Activated CD4-positive, alpha-beta T cell treated with anti-CD3 and anti-CD28 coated beads for 24 hours (primary cell): Measurements from ENCODE around the gene GAD2.
"Not testable (repeated sequence)": the region's sequence is repeated elsewhere in the genome, so short reads cannot be mapped to it uniquely, and the experiment has no call there.

Experiments used
- DNase-seq, 2 donors: peaks; one replicate each; pipeline ENCODE4 v3.0.0-alpha.2; 2020; ENCODE audit warnings: low read depth in 2 of 2

The GAD2 gene

GRCh38 chr10:26318672-26319071 is 102.1 kb downstream of the GAD2 start:
- DNase-seq: no peak

GRCh38 chr10:26323219-26323618 is 106.6 kb downstream of the GAD2 start:
- no peak for DNase-seq

DNA sequence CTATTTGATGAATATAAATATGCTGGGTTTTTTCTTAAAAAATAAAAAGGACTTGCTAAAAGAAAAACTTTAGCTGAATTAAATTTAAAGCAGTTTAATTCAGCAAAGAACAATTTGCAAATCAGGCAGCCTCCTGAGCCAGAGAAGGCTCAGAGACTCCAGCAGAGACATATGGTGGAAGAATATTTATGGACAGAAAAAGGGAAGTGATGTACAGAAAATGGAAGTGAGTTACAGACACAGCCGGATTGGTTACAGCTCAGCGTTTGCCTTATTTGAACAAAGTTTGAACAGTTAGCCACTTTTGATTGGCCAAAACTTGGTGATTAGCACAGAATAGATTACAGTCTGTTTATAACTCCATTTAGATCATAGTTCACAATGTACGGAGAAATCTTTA is 110.3 kb downstream of the GAD2 start:
- DNase-seq: no peak

DNA sequence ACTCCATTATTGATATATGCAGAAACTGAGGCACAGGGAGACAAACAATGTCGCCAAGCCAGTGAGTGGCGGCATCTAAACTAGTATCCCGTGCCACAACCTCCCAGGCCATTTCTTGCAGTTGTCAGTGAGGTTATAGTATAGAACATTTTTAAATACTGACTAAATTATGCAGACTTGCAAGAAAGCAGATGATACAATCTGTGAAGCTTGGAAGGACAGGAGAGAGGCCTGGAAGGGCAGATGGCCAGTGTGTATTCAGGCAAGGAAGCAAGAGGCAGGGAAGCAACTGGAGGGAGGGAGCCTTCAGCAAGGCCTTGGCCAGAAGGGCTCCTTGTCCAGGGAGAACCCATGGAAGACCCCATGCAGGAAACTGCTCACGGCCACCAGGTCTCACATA is 111.2 kb downstream of the GAD2 start:
- DNase-seq: no peak

- DNase-seq: no peak
Measured at GRCh38 chr10:26331371-26331770, 114.8 kb downstream of the GAD2 start.

DNA sequence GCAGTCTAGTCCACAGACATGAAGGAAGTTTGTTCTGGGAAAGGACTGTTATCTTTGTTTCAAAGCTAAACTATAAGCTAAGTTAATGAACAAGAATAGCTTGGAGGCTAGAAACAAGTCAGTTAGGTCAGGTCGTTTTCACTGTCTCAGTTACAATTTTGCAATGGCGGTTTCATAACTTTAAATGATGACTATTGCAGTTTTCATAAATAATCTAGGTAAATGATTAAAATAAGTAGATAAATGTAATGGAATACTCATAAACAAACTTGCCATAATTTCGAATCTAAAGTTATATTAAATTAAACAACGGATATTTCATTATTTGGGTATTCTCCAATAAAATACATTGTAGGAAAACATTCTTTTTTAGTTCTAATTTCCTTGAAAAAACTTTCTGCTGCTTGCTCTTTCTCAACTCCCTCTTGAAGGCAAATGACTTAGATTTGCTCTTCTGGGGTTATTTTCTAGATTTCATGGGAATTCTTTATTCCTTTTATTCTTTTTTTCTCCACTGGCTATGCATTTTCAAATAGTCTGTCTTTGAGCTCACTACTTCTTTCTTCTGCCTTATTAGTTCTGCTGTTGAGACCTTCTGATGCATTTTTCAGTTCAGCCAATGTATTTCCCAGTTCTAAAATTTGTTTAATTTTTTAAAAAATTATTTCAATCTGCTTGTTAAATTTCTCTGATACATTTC is 117.8 kb downstream of the GAD2 start:
- no peak for DNase-seq

DNA sequence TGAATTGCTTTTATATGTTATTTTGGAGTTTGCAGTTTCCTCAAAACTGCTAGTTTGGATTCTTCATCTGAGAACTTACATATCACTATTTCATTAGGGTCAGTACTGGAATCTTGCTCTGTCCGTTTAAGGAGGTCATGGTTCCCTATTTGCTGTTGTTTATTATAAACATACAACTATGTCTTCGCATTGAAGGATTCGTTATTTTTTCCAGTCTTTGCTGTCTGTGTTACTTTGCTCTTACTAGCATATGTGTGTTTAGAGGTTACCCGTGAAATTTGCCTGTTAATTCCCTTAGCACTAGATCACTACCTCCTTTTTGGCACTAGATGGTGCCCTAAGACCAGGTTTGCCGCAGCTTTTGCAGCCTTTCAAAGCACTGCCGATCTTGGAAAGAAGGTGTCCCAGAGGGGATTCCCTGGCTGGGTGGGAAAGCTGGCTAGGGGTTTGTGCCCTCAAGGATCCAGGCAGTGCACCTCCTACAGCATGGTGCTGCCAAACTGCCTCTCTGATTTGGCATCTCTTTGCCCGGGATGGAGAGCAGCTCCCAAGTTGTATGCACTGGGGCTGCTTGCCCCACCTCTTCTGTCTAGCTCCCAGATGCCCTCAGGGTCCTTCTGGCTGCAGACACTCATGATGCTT is 118.5 kb downstream of the GAD2 start:
- peak; percentile 29 to 46 for DNase-seq

- no peak for DNase-seq
Measured at GRCh38 chr10:26335574-26336093, 119.1 kb downstream of the GAD2 start.

DNA sequence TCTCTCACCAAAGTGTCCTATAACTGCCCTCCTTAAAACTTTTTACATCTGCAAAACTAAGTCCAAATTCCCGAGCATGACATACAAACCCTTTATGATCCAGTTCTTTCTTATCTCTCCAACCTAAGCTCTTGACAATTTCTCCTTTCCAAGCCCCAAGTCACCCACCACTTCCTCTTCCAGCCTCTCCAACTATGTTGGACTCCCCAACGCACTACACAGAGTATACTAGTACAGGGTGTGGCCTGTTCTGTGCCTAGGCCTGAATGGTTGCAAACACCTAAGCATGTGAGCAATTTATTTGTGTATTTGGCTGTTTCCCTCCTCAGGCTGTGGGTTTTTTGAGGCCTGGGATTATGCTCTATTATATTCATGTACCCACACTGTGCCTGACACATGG is 120.4 kb downstream of the GAD2 start:
- no peak for DNase-seq

DNA sequence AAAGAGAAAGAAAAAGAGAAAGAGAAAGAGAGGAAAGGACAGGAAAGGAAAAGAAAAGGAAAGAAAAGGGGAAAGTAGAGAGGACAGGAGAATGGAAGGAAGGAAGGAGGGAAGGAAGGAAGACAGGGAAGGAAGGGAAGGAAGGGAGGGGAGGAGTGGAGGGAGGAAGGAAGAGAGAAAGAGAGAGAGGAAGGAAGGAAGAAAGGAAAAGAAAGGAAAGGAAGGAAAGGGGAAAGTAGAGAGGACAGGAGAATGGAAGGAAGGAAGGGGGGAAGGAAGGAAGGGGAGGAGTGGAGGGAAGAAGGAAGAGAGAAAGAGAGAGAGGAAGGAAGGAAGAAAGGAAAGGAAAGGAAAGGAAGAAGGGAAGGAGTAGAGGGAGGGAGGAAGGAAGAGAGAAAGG is 125.1 kb downstream of the GAD2 start:
- no peak for DNase-seq

DNA sequence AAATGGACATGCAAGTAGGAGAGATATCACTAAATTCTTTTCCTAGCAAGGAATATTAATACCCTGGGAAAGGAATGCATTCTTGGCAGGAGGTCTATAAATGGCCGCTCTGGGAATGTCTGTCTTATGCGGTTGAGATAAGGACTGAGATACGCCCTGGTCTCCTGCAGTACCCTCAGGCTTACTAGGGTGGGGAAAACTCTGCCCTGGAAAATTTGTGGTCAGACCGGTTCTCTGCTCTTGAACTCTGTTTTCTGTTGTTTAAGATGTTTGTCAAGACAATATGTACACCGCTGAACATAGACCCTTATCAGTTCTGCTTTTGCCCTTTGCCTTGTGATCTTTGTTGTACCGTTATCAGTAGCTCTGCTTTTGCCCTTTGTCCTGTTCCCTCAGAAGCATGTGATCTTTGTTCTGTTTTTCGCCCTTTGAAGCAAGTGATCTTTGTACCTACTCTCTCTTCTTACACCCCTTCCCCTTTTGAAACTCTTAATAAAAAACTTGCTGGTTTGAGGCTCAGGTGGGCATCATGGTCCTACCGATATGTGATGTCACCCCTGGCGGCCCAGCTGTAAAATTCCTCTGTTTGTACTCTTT is 132.3 kb downstream of the GAD2 start:
- not testable (repeated sequence) for DNase-seq
